Measurements from ENCODE around the gene SMIM35. TPM values are rescaled to one million over a fixed set of nuclear protein-coding genes. Genes with fewer than 3 reads are reported as not detected.

The SMIM35 gene
- polyA plus RNA-seq, 1 of the 3 experiments (the other 2 are of a cell fraction): not detected

GRCh38 chr11:117960406-117960805, 126.4 kb downstream of the SMIM35 start (continued):
- TF ChIP-seq ZBTB33 (IDR thresholded peaks at IDR 0.05; ENCODE audit: borderline replicate concordance, low read depth) (no peak), NRF1 (IDR thresholded peaks at IDR 0.05; ENCODE audit: low read depth, low read length) (no peak)

GRCh38 chr11:117959438-117960149, 127.2 kb downstream of the SMIM35 start:
- H2AFZ ChIP-seq (ENCODE audit: low read depth): no peak overlapping the region
- WGBS (ENCODE audit: low lambda C conversion rate): 9% methylated on average over 1 of the region's 1 CpG
- CTCF ChIA-PET: interaction anchor here (1.4 to 2.2 kb wide), 2 partner anchors 13 to 115 kb away, joined by 3 to 18 read pairs; no protein-coding TSS in a partner anchor
- TF ChIP-seq TEAD4 (IDR thresholded peaks at IDR 0.05; ENCODE audit: borderline replicate concordance, insufficient read depth): no peak
- TF ChIP-seq NRF1 (IDR thresholded peaks at IDR 0.05; ENCODE audit: low read depth, low read length): no peak
- no peak for TF ChIP-seq RCOR1 (IDR thresholded peaks at IDR 0.05; ENCODE audit: low read length)
- no peak for TF ChIP-seq ZBTB33 (IDR thresholded peaks at IDR 0.05; ENCODE audit: borderline replicate concordance, low read depth)
- no peak for TF ChIP-seq NFIC (IDR thresholded peaks at IDR 0.05; ENCODE audit: borderline replicate concordance)
- TF ChIP-seq PBX3 (IDR thresholded peaks at IDR 0.05): no peak
- no peak for TF ChIP-seq GATA2 (CRISPR knock-in tag; IDR thresholded peaks at IDR 0.05)
- no peak for TF ChIP-seq EZH2phosphoT487 (IDR thresholded peaks at IDR 0.05; ENCODE audit: borderline replicate concordance, low read depth)
- no peak for TF ChIP-seq MXI1 (IDR thresholded peaks at IDR 0.05; ENCODE audit: low read depth, low read length)
- TF ChIP-seq USF1 (IDR thresholded peaks at IDR 0.05; ENCODE audit: borderline replicate concordance, low read depth): no peak
- no peak for TF ChIP-seq IRF3 (IDR thresholded peaks at IDR 0.05; ENCODE audit: low read depth, low read length)
- no peak for TF ChIP-seq RFX5 (IDR thresholded peaks at IDR 0.05; ENCODE audit: low read length)
- TF ChIP-seq MEF2A (IDR thresholded peaks at IDR 0.05; ENCODE audit: borderline replicate concordance, low read depth): no peak
- TF ChIP-seq CTCF (IDR thresholded peaks at IDR 0.05): no peak
- no peak for TF ChIP-seq FOSL2 (IDR thresholded peaks at IDR 0.05; ENCODE audit: borderline replicate concordance, low read depth)
- no peak for TF ChIP-seq REST (IDR thresholded peaks at IDR 0.05; ENCODE audit: low read depth, low read length)

More at GRCh38 chr11:117959438-117960149, 127.2 kb downstream of the SMIM35 start:
- no peaks in the 10 kb centered on the region for H3F3A ChIP-seq (replicated peaks; ENCODE audit: insufficient read depth)
- no peaks in the 10 kb centered on the region for H3K79me2 ChIP-seq (ENCODE audit: insufficient read depth)
- H3K27ac ChIP-seq (ENCODE audit: low read depth in 2 of 2, low read length in 1 of 2): no peak overlapping the region
- DNase-seq: no peak
- no peak overlapping the region for H3K4me2 ChIP-seq
- no peaks in the 10 kb centered on the region for H4K20me1 ChIP-seq (ENCODE audit: insufficient read depth)
- no peaks in the 10 kb centered on the region for H3K27me3 ChIP-seq (ENCODE audit: insufficient read depth)
- H3K4me3 ChIP-seq (ENCODE audit: low read depth in 2 of 2, low read length in 1 of 2): no peak overlapping the region
- H3K36me3 ChIP-seq (replicated peaks in 1 of 2; ENCODE audit: control insufficient read depth in 1 of 2, insufficient read depth in 2 of 2, low read length in 1 of 2): no peaks in the 10 kb centered on the region
- no peaks in the 10 kb centered on the region for H3K9me3 ChIP-seq
- H3K9me2 ChIP-seq: no peaks in the 10 kb centered on the region
- POLR2A ChIA-PET: no interaction called here
- H3K4me1 ChIP-seq (ENCODE audit: control insufficient read depth in 1 of 2, insufficient read depth in 2 of 2, low read depth in 1 of 2, low read length in 1 of 2): no peaks in the 10 kb centered on the region
- H3K9ac ChIP-seq: no peak overlapping the region

All from SK-N-SH (cell line).